Transverse colon (tissue), 4 donors: ENCODE results near the gene DENND1B.

Experiments used
- EP300 ChIP-seq: sonication (generic); formaldehyde crosslinking; IDR thresholded peaks from one replicate; pipeline ENCODE4 v1.6.1; 2017; ENCODE audit warnings: antibody characterized with exemption, low read depth
- POLR2A ChIP-seq: fragments of 450-650 bp; IDR thresholded peaks from one replicate; pipeline ENCODE4 v1.6.1; 2016; ENCODE audit warnings: antibody characterized with exemption, mild to moderate bottlenecking, moderate library complexity
- POLR2AphosphoS5 ChIP-seq, 3 donors: sonication (generic); formaldehyde crosslinking; IDR thresholded peaks; one replicate each; pipeline ENCODE4 v1.6.1; 2016; ENCODE audit warnings: antibody characterized with exemption in 3 of 3
- TF ChIP-seq, protein P1 (sequence below), 5 experiments: fragments of 200-600 bp in 3 of 5; fragments of 450-650 bp in 2 of 5; sonication (generic) in 3 of 5; IDR thresholded peaks; 1 replicate in 2 of 5; 2 replicates in 3 of 5; pipeline ENCODE4 v1.5.1; 2016 to 2017; ENCODE audit warnings: antibody characterized with exemption in 5 of 5, inconsistent platforms in 3 of 5, mild to moderate bottlenecking in 2 of 5, moderate library complexity in 1 of 5

DNA sequence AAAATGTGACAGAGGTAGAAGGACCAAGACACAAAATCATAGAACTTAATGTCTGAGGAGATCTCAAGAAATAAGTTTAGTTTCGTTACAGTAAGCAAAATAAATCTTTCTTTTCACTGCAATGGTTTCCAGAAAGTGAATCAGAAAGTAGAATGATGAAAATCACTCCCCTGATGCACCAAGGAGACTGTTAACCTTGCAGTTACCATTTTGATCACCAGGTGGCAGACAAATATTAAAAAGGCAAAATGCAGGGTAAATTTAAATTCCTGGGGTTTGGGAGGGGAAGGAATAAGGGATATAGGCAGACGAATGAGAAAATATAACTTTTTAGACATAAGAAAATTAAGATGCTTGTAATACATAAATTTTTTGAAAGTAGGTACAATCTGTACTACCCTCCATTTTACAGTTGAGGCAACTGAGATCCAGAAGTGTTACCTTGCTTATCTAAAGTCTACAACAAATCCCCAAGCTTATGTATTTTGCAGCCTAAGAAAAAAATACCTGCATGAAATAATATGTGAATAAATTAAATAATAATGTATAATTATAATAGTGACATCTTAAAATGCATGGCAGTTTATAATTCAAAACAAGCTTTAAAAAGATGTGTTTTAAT lies 254.1 kb downstream of the DENND1B start:
- TF ChIP-seq, protein P1, sequence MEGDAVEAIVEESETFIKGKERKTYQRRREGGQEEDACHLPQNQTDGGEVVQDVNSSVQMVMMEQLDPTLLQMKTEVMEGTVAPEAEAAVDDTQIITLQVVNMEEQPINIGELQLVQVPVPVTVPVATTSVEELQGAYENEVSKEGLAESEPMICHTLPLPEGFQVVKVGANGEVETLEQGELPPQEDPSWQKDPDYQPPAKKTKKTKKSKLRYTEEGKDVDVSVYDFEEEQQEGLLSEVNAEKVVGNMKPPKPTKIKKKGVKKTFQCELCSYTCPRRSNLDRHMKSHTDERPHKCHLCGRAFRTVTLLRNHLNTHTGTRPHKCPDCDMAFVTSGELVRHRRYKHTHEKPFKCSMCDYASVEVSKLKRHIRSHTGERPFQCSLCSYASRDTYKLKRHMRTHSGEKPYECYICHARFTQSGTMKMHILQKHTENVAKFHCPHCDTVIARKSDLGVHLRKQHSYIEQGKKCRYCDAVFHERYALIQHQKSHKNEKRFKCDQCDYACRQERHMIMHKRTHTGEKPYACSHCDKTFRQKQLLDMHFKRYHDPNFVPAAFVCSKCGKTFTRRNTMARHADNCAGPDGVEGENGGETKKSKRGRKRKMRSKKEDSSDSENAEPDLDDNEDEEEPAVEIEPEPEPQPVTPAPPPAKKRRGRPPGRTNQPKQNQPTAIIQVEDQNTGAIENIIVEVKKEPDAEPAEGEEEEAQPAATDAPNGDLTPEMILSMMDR (IDR thresholded peaks at IDR 0.05), result peak; percentile 38 to 55 (median 53)
- TF ChIP-seq POLR2AphosphoS5 (IDR thresholded peaks at IDR 0.05) (no peak), EP300 (no peak), POLR2A (no peak)
